Mesodermal cell (in vitro differentiated cells): ENCODE measurements around the gene NCKAP5.

Experiments
- H3K27ac ChIP-seq: 2 replicates; pipeline ENCODE4 v1.7.0; 2013; ENCODE audit warnings: mild to moderate bottlenecking, low read depth, low read length, moderate library complexity; ENCODE audit not compliant: severe bottlenecking
- H3K36me3 ChIP-seq: 2 replicates; pipeline ENCODE4 v1.7.1; 2013; ENCODE audit warnings: mild to moderate bottlenecking, low read length, moderate library complexity; ENCODE audit not compliant: control insufficient read depth, insufficient read depth
- H3K4me1 ChIP-seq: one replicate; pipeline ENCODE4 v1.7.1; 2013; ENCODE audit warnings: mild to moderate bottlenecking, low read length; ENCODE audit not compliant: insufficient read depth, control insufficient read depth, poor library complexity, severe bottlenecking
- H3K4me3 ChIP-seq: 2 replicates; pipeline ENCODE4 v1.7.0; 2013; ENCODE audit warnings: low read length, control low read depth, mild to moderate bottlenecking; ENCODE audit not compliant: insufficient read depth, poor library complexity, severe bottlenecking; ENCODE audit errors: extremely low read depth
- H3K9me3 ChIP-seq: 2 replicates; pipeline ENCODE4 v1.7.1; 2013; ENCODE audit warnings: mild to moderate bottlenecking, low read length, moderate library complexity; ENCODE audit not compliant: control insufficient read depth
- WGBS, 2 experiments: methylation state at CpG; one replicate each; pipeline ENCODE4 v1.1.5; 2013; ENCODE audit warnings: missing lambda C conversion rate in 2 of 2; ENCODE audit not compliant: insufficient coverage in 2 of 2; 5-methylcytosine and 5-hydroxymethylcytosine counted together

The NCKAP5 gene

GRCh38 chr2:132896073-132896472 lies 672.2 kb downstream of the NCKAP5 start:
- WGBS, 2 experiments, result 91% methylated on average over 1 of the region's 7 CpGs; no CpG with 5 or more reads in 1 of the 2 experiments
- H3K36me3 ChIP-seq, result no peaks in the 10 kb centered on the region
- no peak overlapping the region for H3K4me3 ChIP-seq
- H3K4me1 ChIP-seq, result no peaks in the 10 kb centered on the region
- H3K27ac ChIP-seq, result no peak overlapping the region
- no peaks in the 10 kb centered on the region for H3K9me3 ChIP-seq

- Histone ChIP-seq H3K27ac (no peak overlapping the region), H3K36me3 (no peaks in the 10 kb centered on the region), H3K9me3 (no peaks in the 10 kb centered on the region), H3K4me3 (no peak overlapping the region), H3K4me1 (no peaks in the 10 kb centered on the region)
- WGBS, 2 experiments, result 90 to 97% methylated on average over 5 of the region's 5 CpGs
Observed at GRCh38 chr2:132891498-132891897, 676.8 kb downstream of the NCKAP5 start.

GRCh38 chr2:132886574-132886973 lies 681.7 kb downstream of the NCKAP5 start:
- 20% methylated on average over 1 of the region's 2 CpGs; no CpG with 5 or more reads in 1 of the 2 experiments for WGBS, 2 experiments
- Histone ChIP-seq H3K36me3 (no peaks in the 10 kb centered on the region), H3K27ac (no peak overlapping the region), H3K4me3 (no peak overlapping the region), H3K9me3 (no peaks in the 10 kb centered on the region), H3K4me1 (no peaks in the 10 kb centered on the region)

- Histone ChIP-seq H3K27ac (no peak overlapping the region), H3K4me3 (no peak overlapping the region), H3K4me1 (no peaks in the 10 kb centered on the region), H3K9me3 (no peaks in the 10 kb centered on the region), H3K36me3 (no peaks in the 10 kb centered on the region)
- WGBS, 2 experiments, result 100% methylated on average over 4 of the region's 6 CpGs
Observed at GRCh38 chr2:132884705-132885104, 683.6 kb downstream of the NCKAP5 start.

GRCh38 chr2:132884292-132884691 lies 684.0 kb downstream of the NCKAP5 start:
- WGBS, 2 experiments, result 91 to 100% methylated on average over 1 of the region's 4 CpGs
- H3K4me1 ChIP-seq, result no peaks in the 10 kb centered on the region

GRCh38 chr2:132883430-132883829 lies 684.8 kb downstream of the NCKAP5 start:
- 87 to 91% methylated on average over 3 to 4 of the region's 5 CpGs for WGBS, 2 experiments
- Histone ChIP-seq H3K27ac (no peak overlapping the region), H3K4me3 (no peak overlapping the region), H3K9me3 (no peaks in the 10 kb centered on the region), H3K4me1 (no peaks in the 10 kb centered on the region), H3K36me3 (no peaks in the 10 kb centered on the region)

More at GRCh38 chr2:132884292-132884691, 684.0 kb downstream of the NCKAP5 start:
- Histone ChIP-seq H3K27ac (no peak overlapping the region), H3K4me3 (no peak overlapping the region), H3K36me3 (no peaks in the 10 kb centered on the region), H3K9me3 (no peaks in the 10 kb centered on the region)

- H3K9me3 ChIP-seq, result no peaks in the 10 kb centered on the region
- no CpG with 5 or more reads among the region's 1 CpG for WGBS, 2 experiments
- H3K4me3 ChIP-seq, result no peak overlapping the region
Observed at GRCh38 chr2:132881546-132881945, 686.7 kb downstream of the NCKAP5 start.

GRCh38 chr2:132877923-132878322 lies 690.3 kb downstream of the NCKAP5 start:
- Histone ChIP-seq H3K36me3 (no peaks in the 10 kb centered on the region), H3K4me1 (no peaks in the 10 kb centered on the region), H3K27ac (no peak overlapping the region), H3K4me3 (no peak overlapping the region), H3K9me3 (no peaks in the 10 kb centered on the region)
- WGBS, 2 experiments, result 90 to 92% methylated on average over 5 to 6 of the region's 9 CpGs

More at GRCh38 chr2:132881546-132881945, 686.7 kb downstream of the NCKAP5 start:
- no peak overlapping the region for H3K27ac ChIP-seq
- H3K36me3 ChIP-seq, result no peaks in the 10 kb centered on the region
- H3K4me1 ChIP-seq, result no peaks in the 10 kb centered on the region

- H3K9me3 ChIP-seq, result no peaks in the 10 kb centered on the region
- H3K27ac ChIP-seq, result peak overlapping the region; percentile 16
- no peak overlapping the region for H3K4me3 ChIP-seq
- WGBS, 2 experiments, result 86 to 100% methylated on average over 1 to 2 of the region's 5 CpGs
- no peaks in the 10 kb centered on the region for H3K36me3 ChIP-seq
- H3K4me1 ChIP-seq, result no peaks in the 10 kb centered on the region
Observed at GRCh38 chr2:132876745-132877391, 691.4 kb downstream of the NCKAP5 start.

- Histone ChIP-seq H3K4me3 (no peak overlapping the region), H3K27ac (no peak overlapping the region), H3K36me3 (no peaks in the 10 kb centered on the region), H3K9me3 (no peaks in the 10 kb centered on the region), H3K4me1 (no peaks in the 10 kb centered on the region)
- WGBS, 2 experiments, result 75 to 83% methylated on average over 1 to 2 of the region's 3 CpGs
Observed at GRCh38 chr2:132875193-132875592, 693.1 kb downstream of the NCKAP5 start.

- H3K36me3 ChIP-seq, result no peaks in the 10 kb centered on the region
Observed at GRCh38 chr2:132873738-132874137, 694.5 kb downstream of the NCKAP5 start.

More at GRCh38 chr2:132873738-132874137, 694.5 kb downstream of the NCKAP5 start:
- WGBS, 2 experiments, result 95 to 100% methylated on average over 2 to 3 of the region's 4 CpGs
- Histone ChIP-seq H3K4me1 (no peaks in the 10 kb centered on the region), H3K4me3 (no peak overlapping the region), H3K27ac (no peak overlapping the region), H3K9me3 (no peaks in the 10 kb centered on the region)
